PC-9 (cell line): Measurements from ENCODE around the gene CREG1. TPM values are rescaled to one million over a fixed set of nuclear protein-coding genes. Genes with fewer than 3 reads are reported as not detected.

Source experiments
- BruUV-seq: library from RNA; stranded (reverse); fragments of 400-500 nt; replicated peaks from 2 replicates; lab custom pipeline; 2021; lab: Mats Ljungman, UMichigan
- CTCF ChIA-PET: fragments of 300-600 bp; sonication (Branson Sonifier 250); formaldehyde crosslinking; loops from one replicate; lab custom pipeline; 2022; ENCODE audit warnings: antibody characterized with exemption; lab: Charles Lee
- POLR2A ChIA-PET: fragments of 300-600 bp; sonication (Branson Sonifier 250); formaldehyde crosslinking; loops from one replicate; lab custom pipeline; 2022; ENCODE audit warnings: antibody characterized with exemption; ENCODE audit not compliant: unreplicated experiment; lab: Charles Lee
- DNase-seq, 2 experiments: peaks; one replicate each; pipeline versions ENCODE4 v3.0.0 to v3.0.0-alpha.2; 2015 to 2022; ENCODE audit warnings: mixed read lengths in 1 of 2
- H2AFZ ChIP-seq: fragments of 200-600 bp; sonication (generic); 2 replicates; pipeline ENCODE4 v1.8.1; 2017; ENCODE audit warnings: antibody characterized with exemption
- H3F3A ChIP-seq: fragments of 200-600 bp; sonication (generic); 2 replicates; pipeline ENCODE4 v1.8.1; 2017; ENCODE audit warnings: antibody characterized with exemption, mild to moderate bottlenecking, low read depth; ENCODE audit not compliant: insufficient read depth
- H3K27ac ChIP-seq: fragments of 200-600 bp; sonication (generic); 2 replicates; pipeline ENCODE4 v1.6.1; 2016; ENCODE audit warnings: mixed run types
- H3K27me3 ChIP-seq: fragments of 200-600 bp; sonication (generic); 2 replicates; pipeline ENCODE4 v1.6.1; 2016; ENCODE audit warnings: low read depth, mixed run types; ENCODE audit not compliant: insufficient read depth
- H3K36me3 ChIP-seq: fragments of 200-600 bp; sonication (generic); 2 replicates; pipeline ENCODE4 v1.6.1; 2016; ENCODE audit warnings: low read depth, mixed run types
- H3K4me1 ChIP-seq: fragments of 200-600 bp; sonication (generic); replicated peaks from 2 replicates; pipeline ENCODE4 v1.6.1; 2016; ENCODE audit warnings: mixed run types; ENCODE audit not compliant: insufficient read depth
- H3K4me2 ChIP-seq: fragments of 200-600 bp; sonication (generic); 2 replicates; pipeline ENCODE4 v1.6.1; 2017; ENCODE audit warnings: mixed run types
- H3K4me3 ChIP-seq: fragments of 200-600 bp; sonication (generic); 2 replicates; pipeline ENCODE4 v1.6.1; 2016; ENCODE audit warnings: mixed run types
- H3K79me2 ChIP-seq: fragments of 200-600 bp; sonication (generic); 2 replicates; pipeline ENCODE4 v1.6.1; 2017; ENCODE audit warnings: low read depth, mixed run types
- H3K9me2 ChIP-seq: fragments of 200-600 bp; sonication (generic); 2 replicates; pipeline ENCODE4 v1.8.1; 2017; ENCODE audit warnings: mild to moderate bottlenecking; ENCODE audit not compliant: insufficient read depth
- H3K9me3 ChIP-seq: fragments of 200-600 bp; sonication (generic); 2 replicates; pipeline ENCODE4 v1.8.1; 2016; ENCODE audit warnings: low read depth; ENCODE audit not compliant: insufficient read depth
- H4K20me1 ChIP-seq: fragments of 200-600 bp; sonication (generic); 2 replicates; pipeline ENCODE4 v1.8.1; 2017; ENCODE audit not compliant: insufficient read depth
- EZH2 ChIP-seq: fragments of 200-600 bp; sonication (generic); IDR thresholded peaks from 2 replicates; pipeline ENCODE4 v1.8.0; 2017; ENCODE audit warnings: antibody characterized with exemption, low read depth
- intact Hi-C: fragments of 100-400 bp; cut with micrococcal nuclease; formaldehyde crosslinking; loops from one replicate; pipeline ENCODE4 v1.10.0; 2022; ENCODE audit not compliant: unreplicated experiment
- total RNA-seq: library from RNA; stranded (reverse); gene quantifications from 2 replicates; pipeline ENCODE4 v1.2.3, GENCODE V29; 2021
- TF ChIP-seq, protein P1 (sequence below): fragments of 200-600 bp; sonication (generic); conservative IDR thresholded peaks from 2 replicates; pipeline ENCODE4 v1.6.1; 2017; ENCODE audit warnings: mixed run types, antibody characterized with exemption, mild to moderate bottlenecking, moderate library complexity

The CREG1 gene
- total RNA-seq, 1 experiment from 2014 or later: 31.6 TPM

DNA sequence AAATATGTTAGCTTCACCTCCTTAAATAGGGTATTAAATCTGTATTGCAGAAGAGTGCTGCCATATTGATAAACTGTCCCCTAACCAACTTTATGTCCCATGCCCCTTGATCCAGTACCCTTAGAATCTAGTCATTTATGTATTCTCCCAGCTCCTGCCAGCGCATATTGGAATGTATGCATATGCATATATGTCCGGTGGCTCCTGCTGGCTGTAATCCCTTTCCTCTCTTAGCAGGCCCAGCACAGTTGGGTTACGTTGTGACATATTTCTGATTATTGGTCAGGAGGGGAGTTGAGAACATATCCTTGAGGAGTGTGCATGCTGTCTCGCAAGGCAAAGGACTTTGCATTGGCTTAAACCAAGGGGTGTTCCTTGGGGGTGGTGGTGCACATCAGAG, 29.2 kb upstream of the CREG1 start:
- Histone ChIP-seq H3F3A (no peaks in the 10 kb centered on the region), H3K79me2 (no peaks in the 10 kb centered on the region), H3K4me1 (no peaks in the 10 kb centered on the region), H3K36me3 (no peaks in the 10 kb centered on the region), H3K27me3 (peaks cover 11% of the 10 kb centered on the region), H2AFZ (no peak overlapping the region), H4K20me1 (no peaks in the 10 kb centered on the region), H3K27ac (no peak overlapping the region), H3K4me3 (no peak overlapping the region), H3K9me3 (no peaks in the 10 kb centered on the region), H3K4me2 (no peak overlapping the region), H3K9me2 (no peaks in the 10 kb centered on the region)
- ChIA-PET CTCF (no interaction called here), POLR2A (no interaction called here)
- TF ChIP-seq, protein P1, sequence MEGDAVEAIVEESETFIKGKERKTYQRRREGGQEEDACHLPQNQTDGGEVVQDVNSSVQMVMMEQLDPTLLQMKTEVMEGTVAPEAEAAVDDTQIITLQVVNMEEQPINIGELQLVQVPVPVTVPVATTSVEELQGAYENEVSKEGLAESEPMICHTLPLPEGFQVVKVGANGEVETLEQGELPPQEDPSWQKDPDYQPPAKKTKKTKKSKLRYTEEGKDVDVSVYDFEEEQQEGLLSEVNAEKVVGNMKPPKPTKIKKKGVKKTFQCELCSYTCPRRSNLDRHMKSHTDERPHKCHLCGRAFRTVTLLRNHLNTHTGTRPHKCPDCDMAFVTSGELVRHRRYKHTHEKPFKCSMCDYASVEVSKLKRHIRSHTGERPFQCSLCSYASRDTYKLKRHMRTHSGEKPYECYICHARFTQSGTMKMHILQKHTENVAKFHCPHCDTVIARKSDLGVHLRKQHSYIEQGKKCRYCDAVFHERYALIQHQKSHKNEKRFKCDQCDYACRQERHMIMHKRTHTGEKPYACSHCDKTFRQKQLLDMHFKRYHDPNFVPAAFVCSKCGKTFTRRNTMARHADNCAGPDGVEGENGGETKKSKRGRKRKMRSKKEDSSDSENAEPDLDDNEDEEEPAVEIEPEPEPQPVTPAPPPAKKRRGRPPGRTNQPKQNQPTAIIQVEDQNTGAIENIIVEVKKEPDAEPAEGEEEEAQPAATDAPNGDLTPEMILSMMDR: no peak
- DNase-seq: no peak
- BruUV-seq: no TSS peak
- intact Hi-C loops: no loop called here

DNA sequence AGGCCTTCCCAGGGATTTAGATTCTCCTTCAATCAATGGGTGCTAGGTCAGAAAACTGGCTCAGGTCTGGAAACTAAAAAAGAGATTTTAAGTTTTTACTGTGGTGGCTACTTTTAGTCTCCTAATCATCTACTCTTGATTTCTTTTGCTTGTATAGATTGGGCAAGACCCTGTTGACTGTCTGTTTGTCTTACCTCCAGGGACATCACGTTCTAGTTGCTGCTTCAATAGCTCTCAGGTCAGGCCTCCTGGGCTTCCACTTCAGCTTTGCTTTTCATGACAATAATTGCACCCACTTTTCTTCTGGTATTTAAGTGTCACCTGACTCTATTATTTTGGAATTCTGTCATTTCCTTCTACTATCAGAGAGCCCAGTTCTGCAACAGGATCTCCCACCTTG, 28.5 kb upstream of the CREG1 start:
- Histone ChIP-seq H4K20me1 (no peaks in the 10 kb centered on the region), H3K27ac (no peak overlapping the region), H3F3A (no peaks in the 10 kb centered on the region), H3K9me2 (no peaks in the 10 kb centered on the region), H3K27me3 (peaks cover 11% of the 10 kb centered on the region), H3K4me1 (no peaks in the 10 kb centered on the region), H3K4me3 (no peak overlapping the region), H3K79me2 (no peaks in the 10 kb centered on the region), H3K9me3 (no peaks in the 10 kb centered on the region), H2AFZ (no peak overlapping the region), H3K36me3 (no peaks in the 10 kb centered on the region), H3K4me2 (no peak overlapping the region)
- CTCF ChIA-PET: no interaction called here
- TF ChIP-seq, protein P1: no peak
- TF ChIP-seq EZH2: no peak
- POLR2A ChIA-PET: no interaction called here
- intact Hi-C loops: no loop called here
- no TSS peak for BruUV-seq
- no peak for DNase-seq

DNA sequence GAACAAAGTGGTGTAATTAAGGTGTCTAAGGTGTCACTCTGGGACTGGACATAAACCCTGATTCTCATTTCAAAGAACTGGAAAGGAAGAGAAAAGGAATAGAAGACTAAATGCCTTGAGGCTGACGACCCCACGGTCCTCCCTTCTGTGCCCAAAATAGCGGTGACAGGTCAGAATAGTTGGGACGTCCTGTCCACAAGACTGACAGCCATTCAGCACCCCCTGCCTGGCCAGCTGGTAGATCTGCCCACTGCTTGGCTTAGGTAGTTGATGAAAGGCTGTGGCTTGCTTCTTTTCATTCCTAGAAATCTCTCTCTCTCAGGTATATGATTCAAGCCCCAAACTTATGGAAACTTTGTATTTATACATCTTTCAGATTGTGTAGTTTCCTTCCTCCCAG, 26.4 kb upstream of the CREG1 start:
- Histone ChIP-seq H3K4me2 (no peak overlapping the region), H3K79me2 (no peaks in the 10 kb centered on the region), H3F3A (no peaks in the 10 kb centered on the region), H3K27ac (no peak overlapping the region), H3K4me3 (no peak overlapping the region), H3K27me3 (peaks cover 16% of the 10 kb centered on the region), H3K9me3 (no peaks in the 10 kb centered on the region), H2AFZ (no peak overlapping the region), H3K36me3 (no peaks in the 10 kb centered on the region), H3K4me1 (no peaks in the 10 kb centered on the region), H4K20me1 (no peaks in the 10 kb centered on the region), H3K9me2 (no peaks in the 10 kb centered on the region)
- no peak for TF ChIP-seq EZH2
- TF ChIP-seq, protein P1: no peak
- no TSS peak for BruUV-seq
- intact Hi-C loops: no loop called here
- POLR2A ChIA-PET: no interaction called here
- no peak for DNase-seq
- CTCF ChIA-PET: no interaction called here
